ENCODE results near the gene PEAR1.

DNA sequence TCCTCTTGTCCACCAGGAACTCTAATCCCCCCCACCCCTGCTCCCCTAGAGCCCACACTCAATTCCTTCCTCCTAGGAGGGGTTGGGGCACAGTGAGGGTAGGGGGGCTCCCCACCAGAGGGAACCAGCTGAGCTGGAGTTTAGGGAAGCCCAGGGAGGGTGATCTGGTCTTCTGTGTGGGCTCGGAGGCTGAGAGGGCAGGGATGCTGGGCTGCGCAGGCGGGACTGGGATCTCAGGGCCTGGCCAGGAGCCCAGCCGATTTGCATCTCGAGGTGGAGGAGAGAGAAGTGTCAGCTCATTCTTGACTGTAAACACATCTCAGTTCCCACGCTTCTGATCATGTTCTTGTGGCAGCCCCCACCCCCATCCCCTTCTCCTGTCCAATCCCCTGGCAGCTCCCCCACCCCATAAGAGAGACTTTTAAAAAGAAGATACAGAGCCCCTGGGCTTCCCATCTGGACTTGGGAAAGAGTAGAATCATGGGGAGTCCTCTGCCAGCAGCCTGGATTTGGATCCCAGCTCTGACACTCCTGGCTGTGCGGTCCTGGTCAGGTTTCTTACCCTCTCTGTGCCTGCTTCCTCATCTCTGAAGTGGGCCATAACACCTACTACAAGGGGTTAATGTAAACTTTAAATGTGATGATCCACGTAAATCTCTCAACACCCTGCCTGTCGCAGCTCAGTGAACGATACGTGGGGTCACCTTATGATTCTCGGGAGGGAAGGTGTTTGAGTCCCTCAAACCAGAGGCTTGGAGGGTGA is 6.6 kb downstream of the PEAR1 start:
- TF ChIP-seq, protein P1, sequence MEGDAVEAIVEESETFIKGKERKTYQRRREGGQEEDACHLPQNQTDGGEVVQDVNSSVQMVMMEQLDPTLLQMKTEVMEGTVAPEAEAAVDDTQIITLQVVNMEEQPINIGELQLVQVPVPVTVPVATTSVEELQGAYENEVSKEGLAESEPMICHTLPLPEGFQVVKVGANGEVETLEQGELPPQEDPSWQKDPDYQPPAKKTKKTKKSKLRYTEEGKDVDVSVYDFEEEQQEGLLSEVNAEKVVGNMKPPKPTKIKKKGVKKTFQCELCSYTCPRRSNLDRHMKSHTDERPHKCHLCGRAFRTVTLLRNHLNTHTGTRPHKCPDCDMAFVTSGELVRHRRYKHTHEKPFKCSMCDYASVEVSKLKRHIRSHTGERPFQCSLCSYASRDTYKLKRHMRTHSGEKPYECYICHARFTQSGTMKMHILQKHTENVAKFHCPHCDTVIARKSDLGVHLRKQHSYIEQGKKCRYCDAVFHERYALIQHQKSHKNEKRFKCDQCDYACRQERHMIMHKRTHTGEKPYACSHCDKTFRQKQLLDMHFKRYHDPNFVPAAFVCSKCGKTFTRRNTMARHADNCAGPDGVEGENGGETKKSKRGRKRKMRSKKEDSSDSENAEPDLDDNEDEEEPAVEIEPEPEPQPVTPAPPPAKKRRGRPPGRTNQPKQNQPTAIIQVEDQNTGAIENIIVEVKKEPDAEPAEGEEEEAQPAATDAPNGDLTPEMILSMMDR (IDR thresholded peaks at IDR 0.05), result no peak
- TF ChIP-seq POLR2A (IDR thresholded peaks at IDR 0.05) (no peak), POLR2AphosphoS5 (IDR thresholded peaks at IDR 0.05) (no peak)
